ENCODE results near the gene TRPM7. TPM values are rescaled to one million over a fixed set of nuclear protein-coding genes. Genes with fewer than 3 reads are reported as not detected.

The TRPM7 gene
- total and polyA plus RNA-seq, 2 of the 13 experiments (the other 11 are each of a cell fraction or from before 2014, with no cell fraction given) = 11.0 to 36.0 TPM

GRCh38 chr15:50718700-50719125 lies 32.1 kb upstream of the TRPM7 start (continued):
- TF ChIP-seq ARID3A (IDR thresholded peaks at IDR 0.05; ENCODE audit: low read depth, low read length) (peak; percentile 69), RCOR2 (CRISPR knock-in tag; IDR thresholded peaks at IDR 0.05) (peak; percentile 85), MAZ (IDR thresholded peaks at IDR 0.05; ENCODE audit: borderline replicate concordance, low read depth, low read length) (no peak), MAZ (CRISPR knock-in tag; IDR thresholded peaks at IDR 0.05; ENCODE audit: low read depth) (0 out of 2 replicates have a peak, but pooled peaks have one; percentile 22), HIVEP1 (CRISPR knock-in tag; IDR thresholded peaks at IDR 0.05) (no peak), GZF1 (CRISPR knock-in tag; IDR thresholded peaks at IDR 0.05) (no peak), HES4 (CRISPR knock-in tag; IDR thresholded peaks at IDR 0.05; ENCODE audit: borderline replicate concordance) (no peak), PAXIP1 (CRISPR knock-in tag; conservative IDR thresholded peaks at IDR 0.05) (peak; percentile 92), TFDP1 (CRISPR knock-in tag; IDR thresholded peaks at IDR 0.05; ENCODE audit: borderline replicate concordance) (peak; percentile 33; the same call in 1 of the 2 replicates), REPIN1 (CRISPR knock-in tag; IDR thresholded peaks at IDR 0.05; ENCODE audit: borderline replicate concordance, low read depth) (peak; percentile 71; the same call in 1 of the 2 replicates), CEBPZ (IDR thresholded peaks at IDR 0.05; ENCODE audit: low read length) (no peak), FOSL2 (CRISPR knock-in tag; IDR thresholded peaks at IDR 0.05) (peak; percentile 72), RFXAP (CRISPR knock-in tag; IDR thresholded peaks at IDR 0.05; ENCODE audit: borderline replicate concordance) (0 out of 2 replicates have a peak, but pooled peaks have one; percentile 30), HOMEZ (CRISPR knock-in tag; IDR thresholded peaks at IDR 0.05; ENCODE audit: low read depth) (peak; percentile 95), ZGPAT (CRISPR knock-in tag; IDR thresholded peaks at IDR 0.05) (peak; percentile 89), ZBTB7A (CRISPR knock-in tag; IDR thresholded peaks at IDR 0.05) (no peak)
